DND-41 (cell line): ENCODE measurements around the gene CHRM3.

Experiments
- ATAC-seq: fragments of 200-7000 bp; cut with Tn5 transposase; 3 replicates; pipeline ENCODE4 v1.9.1; 2021; ENCODE audit warnings: low read depth; ENCODE audit not compliant: insufficient read depth
- DNase-seq: peaks from one replicate; pipeline ENCODE4 v3.0.0-alpha.2; 2020
- H2AFZ ChIP-seq: 2 replicates; pipeline ENCODE4 v1.6.0; 2012; ENCODE audit warnings: low read depth, low read length
- H3K27ac ChIP-seq: 2 replicates; pipeline ENCODE4 v1.5.1; 2012; ENCODE audit warnings: low read length, inconsistent platforms
- H3K27me3 ChIP-seq: fragments of 200-600 bp; sonication (generic); 2 replicates; pipeline ENCODE4 v1.6.0; 2012; ENCODE audit warnings: low read length, mild to moderate bottlenecking, inconsistent platforms; ENCODE audit not compliant: insufficient read depth, poor library complexity
- H3K36me3 ChIP-seq: 2 replicates; pipeline ENCODE4 v1.5.1; 2012; ENCODE audit warnings: low read length, inconsistent platforms; ENCODE audit not compliant: insufficient read depth
- H3K4me1 ChIP-seq: 2 replicates; pipeline ENCODE4 v1.5.1; 2012; ENCODE audit warnings: mild to moderate bottlenecking, low read length; ENCODE audit not compliant: insufficient read depth
- H3K4me2 ChIP-seq: 2 replicates; pipeline ENCODE4 v1.6.0; 2012; ENCODE audit warnings: mild to moderate bottlenecking, moderate library complexity, low read length, inconsistent platforms; ENCODE audit not compliant: insufficient read depth
- H3K4me3 ChIP-seq, 2 experiments: fragments of 200-600 bp in 1 of 2; shearing (Covaris generic) in 1 of 2; 2 replicates each; pipeline ENCODE4 v1.5.1; 2012 to 2016; ENCODE audit warnings: inconsistent platforms in 2 of 2, low read length in 2 of 2, mild to moderate bottlenecking in 2 of 2, low read depth in 1 of 2, moderate library complexity in 1 of 2
- H3K79me2 ChIP-seq: 2 replicates; pipeline ENCODE4 v1.6.0; 2012; ENCODE audit warnings: low read length, inconsistent platforms; ENCODE audit not compliant: insufficient read depth
- H3K9ac ChIP-seq: 2 replicates; pipeline ENCODE4 v1.6.0; 2012; ENCODE audit warnings: low read depth, mild to moderate bottlenecking, inconsistent platforms, low read length, moderate library complexity
- H3K9me3 ChIP-seq: 2 replicates; pipeline ENCODE4 v1.5.1; 2012; ENCODE audit warnings: low read length, moderate library complexity, mild to moderate bottlenecking, inconsistent platforms; ENCODE audit not compliant: insufficient read depth, severe bottlenecking
- H4K20me1 ChIP-seq: 2 replicates; pipeline ENCODE4 v1.6.0; 2012; ENCODE audit warnings: low read length; ENCODE audit not compliant: insufficient read depth
- CTCF ChIP-seq: IDR thresholded peaks from 2 replicates; pipeline ENCODE4 v1.5.1; 2012; ENCODE audit warnings: borderline replicate concordance, low read length, moderate library complexity, mild to moderate bottlenecking; ENCODE audit not compliant: poor library complexity, severe bottlenecking; ENCODE audit errors: extremely low read depth
- EZH2 ChIP-seq: IDR thresholded peaks from 3 replicates; pipeline ENCODE4 v1.6.1; 2012; ENCODE audit warnings: borderline replicate concordance, low read depth, mild to moderate bottlenecking, moderate library complexity, low read length, inconsistent platforms; ENCODE audit not compliant: severe bottlenecking

The CHRM3 gene

GRCh38 chr1:239383714-239384113 is 2.7 kb upstream of the CHRM3 start:
- ATAC-seq: no peak
- no peaks in the 10 kb centered on the region for H3K36me3 ChIP-seq
- H3K9me3 ChIP-seq: no peaks in the 10 kb centered on the region
- no peak overlapping the region for H3K4me2 ChIP-seq
- DNase-seq: no peak
- TF ChIP-seq CTCF: no peak
- no peak for TF ChIP-seq EZH2
- H2AFZ ChIP-seq: no peak overlapping the region
- no peaks in the 10 kb centered on the region for H4K20me1 ChIP-seq
- no peak overlapping the region for H3K27ac ChIP-seq
- no peak overlapping the region for H3K4me3 ChIP-seq
- H3K4me1 ChIP-seq: no peaks in the 10 kb centered on the region
- H3K79me2 ChIP-seq: no peaks in the 10 kb centered on the region
- H3K27me3 ChIP-seq: no peaks in the 10 kb centered on the region
- H3K9ac ChIP-seq: no peak overlapping the region

- Histone ChIP-seq H3K9ac (no peak overlapping the region), H2AFZ (no peak overlapping the region), H3K4me2 (no peak overlapping the region), H3K36me3 (no peaks in the 10 kb centered on the region), H3K27ac (no peak overlapping the region), H3K79me2 (no peaks in the 10 kb centered on the region), H3K4me1 (no peaks in the 10 kb centered on the region), H3K4me3 (no peak overlapping the region), H3K9me3 (no peaks in the 10 kb centered on the region), H4K20me1 (no peaks in the 10 kb centered on the region), H3K27me3 (no peaks in the 10 kb centered on the region)
- no peak for DNase-seq
- TF ChIP-seq CTCF: no peak
- no peak for TF ChIP-seq EZH2
- ATAC-seq: no peak
Measured at GRCh38 chr1:239387304-239388158, 1.2 kb downstream of the CHRM3 start.

- H3K4me2 ChIP-seq: no peak overlapping the region
- H3K4me1 ChIP-seq: no peaks in the 10 kb centered on the region
- no peak overlapping the region for H3K9ac ChIP-seq
- no peaks in the 10 kb centered on the region for H4K20me1 ChIP-seq
- no peak overlapping the region for H3K27ac ChIP-seq
- H3K79me2 ChIP-seq: no peaks in the 10 kb centered on the region
- no peaks in the 10 kb centered on the region for H3K9me3 ChIP-seq
- ATAC-seq (no peak), DNase-seq (no peak)
- H3K27me3 ChIP-seq: no peaks in the 10 kb centered on the region
- TF ChIP-seq CTCF (no peak), EZH2 (no peak)
- no peak overlapping the region for H3K4me3 ChIP-seq
- no peaks in the 10 kb centered on the region for H3K36me3 ChIP-seq
- H2AFZ ChIP-seq: no peak overlapping the region
Measured at GRCh38 chr1:239388159-239388485, 1.8 kb downstream of the CHRM3 start.
